Esophagus squamous epithelium (tissue), 5 donors: ENCODE data around the gene GPC6. TPM values are rescaled to one million over a fixed set of nuclear protein-coding genes. Genes with fewer than 3 reads are reported as not detected.

Experiments used
- DNase-seq: peaks from one replicate; lab custom pipeline; 2025; lab: John Stamatoyannopoulos, UW
- H3K27ac ChIP-seq, 4 donors: fragments of 200-600 bp; sonication (generic); one replicate each; pipeline ENCODE4 v1.5.1; 2016 to 2019; ENCODE audit warnings: mild to moderate bottlenecking in 1 of 4
- H3K27me3 ChIP-seq, 4 donors: fragments of 200-600 bp; sonication (generic); 1 replicate in 3 of 4; 2 replicates in 1 of 4; pipeline versions ENCODE4 v1.5.1 to v1.6.0; 2017 to 2021; ENCODE audit warnings: antibody characterized with exemption in 1 of 4
- H3K36me3 ChIP-seq, 3 donors: fragments of 200-600 bp; sonication (generic); one replicate each; pipeline ENCODE4 v1.5.1; 2016 to 2019
- H3K4me1 ChIP-seq, 3 donors: fragments of 200-600 bp; sonication (generic); one replicate each; pipeline ENCODE4 v1.5.1; 2017 to 2019
- H3K4me3 ChIP-seq, 4 donors: fragments of 200-600 bp; sonication (generic); 1 replicate in 3 of 4; 2 replicates in 1 of 4; pipeline ENCODE4 v1.5.1; 2016 to 2019; ENCODE audit warnings: mild to moderate bottlenecking in 2 of 4, moderate library complexity in 1 of 4
- H3K9me3 ChIP-seq, 3 donors: fragments of 200-600 bp; sonication (generic); one replicate each; pipeline ENCODE4 v1.5.1; 2016 to 2019
- CTCF ChIP-seq, 6 experiments: fragments of 450-650 bp in 4 of 6; fragments of 200-600 bp in 2 of 6; sonication (generic) in 2 of 6; IDR thresholded peaks; one replicate each; pipeline ENCODE4 v1.5.1; 2016 to 2019; ENCODE audit warnings: antibody characterized with exemption in 6 of 6, mild to moderate bottlenecking in 4 of 6, moderate library complexity in 4 of 6
- POLR2A ChIP-seq, 4 donors: fragments of 450-650 bp; IDR thresholded peaks; one replicate each; pipeline ENCODE4 v1.6.1; 2017; ENCODE audit warnings: antibody characterized with exemption in 4 of 4, mild to moderate bottlenecking in 4 of 4, moderate library complexity in 3 of 4
- WGBS, 2 donors: methylation state at CpG; one replicate each; pipeline ENCODE4 v1.1.5; 2018; 5-methylcytosine and 5-hydroxymethylcytosine counted together
- intact Hi-C: fragments of 100-400 bp; cut with DNase I; formaldehyde crosslinking; loops from one replicate; pipeline ENCODE4 v1.15.0; 2022
- total RNA-seq, 4 donors: library from RNA; depleted of rRNA; stranded (reverse); fragments of >200 nt; gene quantifications; one replicate each; pipeline ENCODE4 v1.1.0, GENCODE V29; 2016
- donor health status: DM: yes; HTN: yes; CAD: no.

Gene GPC6
- total RNA-seq, 4 donors from 2014 or later, result 0.57 to 8.6 (median 2.6) TPM

GRCh38 chr13:94414141-94414540 is 1187.5 kb downstream of the GPC6 start:
- H3K9me3 ChIP-seq, result no peaks in the 10 kb centered on the region
- WGBS, 2 donors, result 96 to 100% methylated on average over 1 of the region's 1 CpG
- H3K36me3 ChIP-seq, result no peaks in the 10 kb centered on the region
- peaks cover 0 to 15% (median 3%) of the 10 kb centered on the region in 4 donors for H3K27me3 ChIP-seq
- DNase-seq, result no peak
- intact Hi-C loops, result no loop called here
- no peaks in the 10 kb centered on the region for H3K4me1 ChIP-seq
- no peak overlapping the region for H3K4me3 ChIP-seq
- no peak for TF ChIP-seq POLR2A (IDR thresholded peaks at IDR 0.05)
- no peak for TF ChIP-seq CTCF (IDR thresholded peaks at IDR 0.05)
- H3K27ac ChIP-seq, result no peak overlapping the region

DNA sequence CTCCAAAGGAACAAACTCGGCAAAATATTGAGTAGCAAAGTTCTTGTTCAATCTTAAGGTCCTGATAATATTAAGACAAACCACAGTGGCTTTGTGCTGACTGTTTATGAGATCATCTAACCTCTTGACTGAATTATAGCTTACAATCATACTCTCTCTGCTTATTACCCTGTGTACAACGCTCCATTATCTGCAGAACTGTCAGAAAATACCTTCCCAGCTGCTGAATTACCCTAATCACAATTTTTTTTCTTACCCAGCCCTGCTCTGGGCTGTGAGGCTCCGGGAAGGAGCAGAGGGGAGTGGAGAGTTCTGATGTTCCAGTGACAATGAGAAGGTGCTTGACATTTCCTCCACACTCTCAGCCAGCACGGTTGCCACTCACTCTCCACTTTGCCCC is 1188.1 kb downstream of the GPC6 start:
- H3K27ac ChIP-seq, result no peak overlapping the region
- no peaks in the 10 kb centered on the region for H3K36me3 ChIP-seq
- DNase-seq, result no peak
- 34 to 39% methylated on average over 4 of the region's 4 CpGs for WGBS, 2 donors
- no peaks in the 10 kb centered on the region for H3K9me3 ChIP-seq
- peaks cover 0 to 15% (median 3%) of the 10 kb centered on the region in 4 donors for H3K27me3 ChIP-seq
- no peak overlapping the region for H3K4me3 ChIP-seq
- intact Hi-C loops, result no loop called here
- H3K4me1 ChIP-seq, result no peaks in the 10 kb centered on the region
- TF ChIP-seq POLR2A (IDR thresholded peaks at IDR 0.05) (no peak), CTCF (IDR thresholded peaks at IDR 0.05) (no peak)

DNA sequence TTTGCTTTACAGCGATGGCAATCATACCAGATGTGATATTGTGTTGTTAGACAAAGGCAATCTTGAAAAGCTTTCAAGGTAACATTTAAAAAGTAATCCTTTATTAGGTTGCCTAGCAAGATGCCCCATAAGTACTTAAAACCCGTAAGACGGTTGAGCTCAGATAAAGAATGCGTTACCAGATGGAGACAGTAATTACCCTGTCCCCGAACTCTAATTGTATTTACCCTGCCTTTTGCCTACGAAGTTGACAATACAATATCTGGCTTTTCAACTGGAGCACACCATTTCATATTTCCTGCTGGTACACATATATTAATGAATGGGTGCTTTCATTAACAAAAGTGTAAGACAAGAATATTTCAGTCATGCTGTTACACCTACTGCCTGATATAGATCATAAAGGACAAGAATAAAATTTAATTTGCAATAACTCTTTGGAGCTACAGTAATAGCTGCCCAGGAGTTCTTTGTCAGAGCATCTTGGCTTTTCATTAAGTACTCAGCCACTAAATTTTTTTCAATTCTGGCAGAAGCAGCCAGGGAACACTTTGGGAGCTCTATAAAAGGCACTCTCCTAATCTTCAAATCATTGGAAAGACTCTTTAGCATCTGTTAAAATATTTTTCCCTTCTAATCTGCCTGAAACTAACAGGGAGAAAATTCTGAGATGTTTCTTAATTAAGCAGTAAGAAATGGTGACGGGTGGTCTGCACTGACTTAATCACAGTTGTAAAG is 1189.1 kb downstream of the GPC6 start:
- H3K4me3 ChIP-seq, result no peak overlapping the region
- WGBS, 2 donors, result 39 to 70% methylated on average over 7 of the region's 7 CpGs
- no peak for DNase-seq
- H3K4me1 ChIP-seq, result no peaks in the 10 kb centered on the region
- no peak overlapping the region for H3K27ac ChIP-seq
- no peaks in the 10 kb centered on the region for H3K9me3 ChIP-seq
- H3K27me3 ChIP-seq, result peaks cover 0 to 15% (median 3%) of the 10 kb centered on the region in 4 donors
- no peaks in the 10 kb centered on the region for H3K36me3 ChIP-seq
- TF ChIP-seq POLR2A (IDR thresholded peaks at IDR 0.05) (no peak), CTCF (IDR thresholded peaks at IDR 0.05) (no peak)
- intact Hi-C loops, result no loop called here

DNA sequence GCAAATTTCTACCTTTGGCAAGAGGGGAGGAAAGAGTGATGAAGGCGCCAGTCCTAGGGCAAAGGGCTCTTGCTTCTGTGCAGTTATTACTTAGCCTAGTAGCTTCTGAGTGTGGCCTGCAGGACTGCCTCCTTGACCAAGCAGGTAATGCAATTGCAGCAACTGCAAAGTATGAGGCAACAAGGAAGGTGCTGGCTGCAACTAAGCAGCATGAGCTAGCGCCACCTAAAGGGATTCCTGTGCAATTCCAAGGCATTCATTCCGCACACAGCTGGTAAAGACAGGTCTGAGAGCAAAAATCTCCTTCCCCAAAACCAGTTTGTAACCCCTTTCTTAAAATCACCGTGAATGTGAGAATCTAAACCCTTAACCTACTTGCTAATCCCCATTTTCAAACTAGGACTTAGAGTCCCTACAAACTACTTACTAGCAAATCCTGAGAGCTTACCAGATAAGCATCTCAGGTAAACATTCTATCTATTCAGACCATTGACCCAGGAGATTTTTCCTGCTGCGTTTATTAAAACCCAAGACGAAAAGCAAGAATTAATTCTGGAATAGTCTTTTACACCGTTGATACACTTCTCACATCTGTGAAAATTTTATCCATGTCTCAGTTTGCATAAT is 1190.0 kb downstream of the GPC6 start:
- peaks cover 0 to 4% (median 4%) of the 10 kb centered on the region in 3 donors for H3K9me3 ChIP-seq
- intact Hi-C loops, result no loop called here
- DNase-seq, result no peak
- no peak overlapping the region for H3K4me3 ChIP-seq
- no peaks in the 10 kb centered on the region for H3K36me3 ChIP-seq
- H3K4me1 ChIP-seq, result no peaks in the 10 kb centered on the region
- H3K27me3 ChIP-seq, result peaks cover 0 to 11% (median 3%) of the 10 kb centered on the region in 4 donors
- no peak overlapping the region for H3K27ac ChIP-seq
- TF ChIP-seq POLR2A (IDR thresholded peaks at IDR 0.05) (no peak), CTCF (IDR thresholded peaks at IDR 0.05) (peak in 3 of 6 experiments; percentile 11 to 49 (median 21))
- 57% methylated on average over 7 of the region's 7 CpGs for WGBS, 2 donors

DNA sequence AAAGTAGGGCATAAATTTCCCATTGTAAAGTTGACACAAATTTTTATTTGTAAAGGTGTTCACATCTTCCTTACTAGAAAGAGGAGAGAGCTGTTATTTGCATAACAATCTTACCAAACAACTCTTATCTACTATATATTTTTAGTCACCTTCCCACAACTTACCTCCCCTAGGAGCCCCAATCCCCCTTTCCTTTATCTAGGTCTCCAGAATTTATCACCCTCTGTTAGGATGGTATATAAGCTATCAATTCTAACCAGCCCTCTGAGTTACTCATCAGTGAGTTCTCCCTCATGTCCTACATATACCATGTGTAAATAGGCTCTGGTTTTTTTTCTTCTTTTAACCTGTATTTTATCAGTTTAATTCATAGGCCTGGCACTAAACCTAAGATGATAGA is 1190.7 kb downstream of the GPC6 start:
- intact Hi-C loops, result no loop called here
- Histone ChIP-seq H3K27ac (no peak overlapping the region), H3K9me3 (peaks cover 0 to 4% (median 4%) of the 10 kb centered on the region in 3 donors), H3K27me3 (peaks cover 0 to 11% (median 3%) of the 10 kb centered on the region in 4 donors), H3K4me3 (no peak overlapping the region), H3K4me1 (no peaks in the 10 kb centered on the region), H3K36me3 (no peaks in the 10 kb centered on the region)
- DNase-seq, result no peak
- TF ChIP-seq CTCF (IDR thresholded peaks at IDR 0.05), result no peak
- TF ChIP-seq POLR2A (IDR thresholded peaks at IDR 0.05), result no peak
